Hepatocyte (in vitro differentiated cells): ENCODE results near the gene TMBIM1.
"Not testable (repeated sequence)": the region's sequence is repeated elsewhere in the genome, so short reads cannot be mapped to it uniquely, and the experiment has no call there.

Experiments used
- CTCF ChIP-seq: fragments of 200-600 bp; sonication (generic); IDR thresholded peaks from 2 replicates; pipeline ENCODE4 v1.5.1; 2016; ENCODE audit warnings: antibody characterized with exemption, mild to moderate bottlenecking; ENCODE audit not compliant: poor library complexity
- EZH2 ChIP-seq: fragments of 200-600 bp; sonication (generic); IDR thresholded peaks from 2 replicates; pipeline ENCODE4 v1.6.1; 2016; ENCODE audit warnings: antibody characterized with exemption, mild to moderate bottlenecking, borderline replicate concordance
- EZH2phosphoT487 ChIP-seq: fragments of 200-600 bp; sonication (generic); IDR thresholded peaks from one replicate; pipeline ENCODE4 v1.6.1; 2018; ENCODE audit warnings: antibody characterized with exemption, mild to moderate bottlenecking, low read depth, moderate library complexity; ENCODE audit not compliant: unreplicated experiment, severe bottlenecking

GRCh38 chr2:218314764-218315163, 22.5 kb upstream of the TMBIM1 start:
- not testable (repeated sequence) for TF ChIP-seq CTCF, EZH2, EZH2phosphoT487
